ENCODE results near the gene SMIM38.

SMIM38 gene

GRCh38 chr11:69129053-69129452 is 26.7 kb upstream of the SMIM38 start:
- in situ Hi-C loops (cut with HindIII; ENCODE audit: low pct_ligation_motif_present, low sequenced_read_pairs), result no loop called here
- Histone ChIP-seq H3K27ac (no peak overlapping the region), H3K4me3 (ENCODE audit: low read depth, low read length) (no peak overlapping the region), H3K36me3 (replicated peaks) (no peaks in the 10 kb centered on the region), H3K27me3 (replicated peaks) (no peaks in the 10 kb centered on the region)
- no peak for DNase-seq
- TF ChIP-seq, protein P1, sequence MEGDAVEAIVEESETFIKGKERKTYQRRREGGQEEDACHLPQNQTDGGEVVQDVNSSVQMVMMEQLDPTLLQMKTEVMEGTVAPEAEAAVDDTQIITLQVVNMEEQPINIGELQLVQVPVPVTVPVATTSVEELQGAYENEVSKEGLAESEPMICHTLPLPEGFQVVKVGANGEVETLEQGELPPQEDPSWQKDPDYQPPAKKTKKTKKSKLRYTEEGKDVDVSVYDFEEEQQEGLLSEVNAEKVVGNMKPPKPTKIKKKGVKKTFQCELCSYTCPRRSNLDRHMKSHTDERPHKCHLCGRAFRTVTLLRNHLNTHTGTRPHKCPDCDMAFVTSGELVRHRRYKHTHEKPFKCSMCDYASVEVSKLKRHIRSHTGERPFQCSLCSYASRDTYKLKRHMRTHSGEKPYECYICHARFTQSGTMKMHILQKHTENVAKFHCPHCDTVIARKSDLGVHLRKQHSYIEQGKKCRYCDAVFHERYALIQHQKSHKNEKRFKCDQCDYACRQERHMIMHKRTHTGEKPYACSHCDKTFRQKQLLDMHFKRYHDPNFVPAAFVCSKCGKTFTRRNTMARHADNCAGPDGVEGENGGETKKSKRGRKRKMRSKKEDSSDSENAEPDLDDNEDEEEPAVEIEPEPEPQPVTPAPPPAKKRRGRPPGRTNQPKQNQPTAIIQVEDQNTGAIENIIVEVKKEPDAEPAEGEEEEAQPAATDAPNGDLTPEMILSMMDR (IDR thresholded peaks at IDR 0.05; ENCODE audit: low read depth, low read length, missing control alignments), result no peak

DNA sequence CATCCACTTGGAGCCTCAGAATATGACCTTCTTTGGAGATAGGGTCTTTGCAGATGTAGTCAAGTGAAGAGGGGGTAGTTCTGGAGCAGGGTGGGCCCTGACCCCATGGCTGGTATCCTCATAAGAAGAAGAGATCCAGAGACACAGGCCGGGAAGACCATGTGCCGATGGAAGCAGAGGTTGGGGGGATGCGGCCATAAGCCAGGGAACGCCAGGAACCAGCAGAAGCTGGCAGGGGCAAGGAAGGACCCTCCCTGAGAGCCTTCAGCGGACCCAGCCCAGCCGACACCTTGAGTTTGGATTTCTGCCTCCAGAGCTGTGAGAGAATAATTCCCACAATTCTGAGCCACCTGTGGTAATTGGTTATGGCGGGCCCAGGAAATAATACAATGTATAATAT is 26.1 kb upstream of the SMIM38 start:
- Histone ChIP-seq H3K27ac (no peak overlapping the region), H3K36me3 (replicated peaks) (no peaks in the 10 kb centered on the region), H3K4me3 (ENCODE audit: low read depth, low read length) (no peak overlapping the region), H3K27me3 (replicated peaks) (no peaks in the 10 kb centered on the region)
- in situ Hi-C loops (cut with HindIII; ENCODE audit: low pct_ligation_motif_present, low sequenced_read_pairs), result no loop called here
- TF ChIP-seq, protein P1 (IDR thresholded peaks at IDR 0.05; ENCODE audit: low read depth, low read length, missing control alignments), result no peak
- no peak for DNase-seq

DNA sequence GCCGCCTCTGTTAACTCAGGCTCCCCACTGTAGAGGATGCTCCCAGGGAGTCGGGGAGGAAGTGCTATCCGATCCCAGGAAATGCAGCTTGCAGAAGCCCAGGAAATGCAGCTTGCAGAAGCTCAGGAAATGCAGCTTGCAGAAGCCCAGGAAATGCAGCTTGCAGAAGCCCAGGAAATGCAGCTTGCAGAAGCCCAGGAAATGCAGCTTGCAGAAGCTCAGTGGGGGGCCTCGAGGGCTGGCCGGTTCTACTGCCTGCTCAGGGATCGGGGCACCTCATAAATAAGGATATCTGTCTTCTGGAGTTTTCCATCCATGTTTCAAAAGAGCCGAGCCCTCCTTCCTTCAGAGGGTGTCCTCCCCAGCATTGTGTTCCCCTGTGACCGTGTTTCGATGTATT is 25.1 kb upstream of the SMIM38 start:
- in situ Hi-C loops (cut with HindIII; ENCODE audit: low pct_ligation_motif_present, low sequenced_read_pairs), result no loop called here
- TF ChIP-seq, protein P1 (IDR thresholded peaks at IDR 0.05; ENCODE audit: low read depth, low read length, missing control alignments), result no peak
- H3K27me3 ChIP-seq (replicated peaks), result no peaks in the 10 kb centered on the region
- no peaks in the 10 kb centered on the region for H3K36me3 ChIP-seq (replicated peaks)
- H3K27ac ChIP-seq, result no peak overlapping the region
- DNase-seq, result no peak
- no peak overlapping the region for H3K4me3 ChIP-seq (ENCODE audit: low read depth, low read length)

DNA sequence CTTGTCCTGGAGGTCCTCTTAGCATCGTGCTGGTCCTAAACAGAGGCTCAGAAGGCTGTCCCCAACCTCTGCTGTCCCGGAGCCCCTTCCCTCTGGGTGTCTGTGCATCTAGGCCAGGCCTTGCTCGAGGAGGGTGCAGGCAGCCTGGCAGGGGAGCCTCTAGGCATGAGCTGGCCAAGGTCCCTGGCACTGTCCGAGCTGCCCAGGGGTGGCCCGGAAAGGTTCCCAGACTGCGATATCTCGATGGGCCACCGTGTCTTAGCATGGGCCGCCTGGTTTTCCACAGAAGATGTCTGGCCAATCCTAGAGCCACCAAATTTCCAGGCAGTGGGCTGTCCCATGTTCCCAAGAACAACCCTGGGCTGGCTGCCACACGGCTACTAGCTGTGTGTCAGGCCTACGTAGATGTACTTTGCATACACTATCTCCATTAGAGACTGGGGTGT is 24.6 kb upstream of the SMIM38 start:
- H3K4me3 ChIP-seq (ENCODE audit: low read depth, low read length), result no peak overlapping the region
- no peak overlapping the region for H3K27ac ChIP-seq
- H3K27me3 ChIP-seq (replicated peaks), result no peaks in the 10 kb centered on the region
- no peaks in the 10 kb centered on the region for H3K36me3 ChIP-seq (replicated peaks)
- TF ChIP-seq, protein P1 (IDR thresholded peaks at IDR 0.05; ENCODE audit: low read depth, low read length, missing control alignments), result no peak
- in situ Hi-C loops (cut with HindIII; ENCODE audit: low pct_ligation_motif_present, low sequenced_read_pairs), result no loop called here
- DNase-seq, result no peak

- in situ Hi-C loops (cut with HindIII; ENCODE audit: low pct_ligation_motif_present, low sequenced_read_pairs), result no loop called here
- DNase-seq, result peak; percentile 53
- TF ChIP-seq, protein P1 (IDR thresholded peaks at IDR 0.05; ENCODE audit: low read depth, low read length, missing control alignments), result peak; percentile 93
- Histone ChIP-seq H3K4me3 (ENCODE audit: low read depth, low read length) (no peak overlapping the region), H3K36me3 (replicated peaks) (no peaks in the 10 kb centered on the region), H3K27ac (no peak overlapping the region), H3K27me3 (replicated peaks) (no peaks in the 10 kb centered on the region)
Observed at GRCh38 chr11:69131644-69132300, 24.0 kb upstream of the SMIM38 start.

DNA sequence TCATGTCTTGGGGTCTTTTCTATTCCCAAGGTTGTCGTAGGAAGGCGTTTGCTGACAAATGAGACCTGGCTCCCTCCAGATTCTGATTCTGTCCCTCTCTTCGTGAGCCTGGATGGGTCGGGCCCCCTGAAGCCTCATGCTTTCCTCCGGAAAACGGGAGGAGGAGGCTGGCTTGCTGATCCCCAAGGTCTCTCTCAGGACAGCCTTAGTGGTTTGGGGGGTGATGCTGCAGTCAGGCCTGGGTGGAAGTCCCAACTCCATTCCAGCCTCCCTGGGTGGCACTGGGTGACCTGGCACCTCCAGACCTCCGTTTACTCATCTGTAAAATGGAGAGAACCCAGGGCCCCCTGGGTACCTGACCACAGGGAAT is 23.4 kb upstream of the SMIM38 start:
- in situ Hi-C loops (cut with HindIII; ENCODE audit: low pct_ligation_motif_present, low sequenced_read_pairs), result no loop called here

More for the DNA sequence above, 23.4 kb upstream of the SMIM38 start:
- DNase-seq, result no peak
- Histone ChIP-seq H3K4me3 (ENCODE audit: low read depth, low read length) (no peak overlapping the region), H3K27me3 (replicated peaks) (no peaks in the 10 kb centered on the region), H3K36me3 (replicated peaks) (no peaks in the 10 kb centered on the region), H3K27ac (no peak overlapping the region)
- TF ChIP-seq, protein P1 (IDR thresholded peaks at IDR 0.05; ENCODE audit: low read depth, low read length, missing control alignments), result no peak
